Neural crest cell (in vitro differentiated cells): ENCODE measurements around the gene RAP2C. TPM values are rescaled to one million over a fixed set of nuclear protein-coding genes. Genes with fewer than 3 reads are reported as not detected.

Experiments used
- DNase-seq: peaks from one replicate; pipeline ENCODE4 v3.0.0; 2021; ENCODE audit warnings: low read depth, mixed read lengths, low spot score
- H3K27ac Mint-ChIP-seq: one replicate; pipeline ENCODE4 v1.8.0; 2021; ENCODE audit warnings: mild to moderate bottlenecking, mixed read lengths; ENCODE audit not compliant: unreplicated experiment
- H3K27me3 Mint-ChIP-seq: 2 replicates; pipeline ENCODE4 v1.8.0; 2021; ENCODE audit warnings: low read depth, mild to moderate bottlenecking, mixed read lengths
- H3K36me3 Mint-ChIP-seq: 2 replicates; pipeline ENCODE4 v1.8.0; 2021; ENCODE audit warnings: low read depth, mild to moderate bottlenecking, mixed read lengths
- H3K4me1 Mint-ChIP-seq: 2 replicates; pipeline ENCODE4 v1.8.0; 2021; ENCODE audit warnings: mixed read lengths
- H3K4me3 Mint-ChIP-seq: one replicate; pipeline ENCODE4 v1.8.0; 2021; ENCODE audit warnings: mild to moderate bottlenecking, mixed read lengths
- H3K9me3 Mint-ChIP-seq: 2 replicates; pipeline ENCODE4 v1.8.0; 2021; ENCODE audit warnings: mixed read lengths
- total RNA-seq: library from RNA; stranded (reverse); gene quantifications from 2 replicates; pipeline ENCODE4 v1.2.1, GENCODE V29; 2021
- TF ChIP-seq, protein P1 (sequence below): fragments of 200-600 bp; sonication (generic); conservative IDR thresholded peaks from 2 replicates; pipeline ENCODE4 v1.5.0; 2021; ENCODE audit warnings: antibody characterized with exemption, mild to moderate bottlenecking

RAP2C gene
- total RNA-seq, 1 donor from 2014 or later: 48.2 TPM

DNA sequence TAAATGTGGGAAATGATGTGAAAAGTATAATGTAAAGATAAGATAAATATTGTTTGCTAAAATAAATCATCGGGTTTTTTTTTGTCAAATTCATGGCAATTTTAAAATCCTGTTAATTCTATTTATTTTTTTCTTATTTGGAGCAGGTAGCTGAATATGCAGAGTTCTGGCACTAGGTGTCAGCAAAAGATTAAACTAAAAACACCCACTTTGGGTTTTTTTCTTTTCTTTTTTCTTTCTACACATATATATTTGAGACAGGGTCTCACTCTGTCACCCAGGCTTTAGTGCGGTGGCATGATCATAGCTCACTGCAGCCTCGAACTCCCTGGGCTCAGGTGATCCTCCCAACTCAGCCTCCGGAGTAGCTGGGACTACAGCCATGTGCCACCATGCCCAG is 6.9 kb upstream of the RAP2C start:
- no peak for DNase-seq
- H3K9me3 Mint-ChIP-seq: no peaks in the 10 kb centered on the region
- H3K27me3 Mint-ChIP-seq: no peaks in the 10 kb centered on the region
- no peaks in the 10 kb centered on the region for H3K36me3 Mint-ChIP-seq
- H3K4me3 Mint-ChIP-seq: no peak overlapping the region
- TF ChIP-seq, protein P1, sequence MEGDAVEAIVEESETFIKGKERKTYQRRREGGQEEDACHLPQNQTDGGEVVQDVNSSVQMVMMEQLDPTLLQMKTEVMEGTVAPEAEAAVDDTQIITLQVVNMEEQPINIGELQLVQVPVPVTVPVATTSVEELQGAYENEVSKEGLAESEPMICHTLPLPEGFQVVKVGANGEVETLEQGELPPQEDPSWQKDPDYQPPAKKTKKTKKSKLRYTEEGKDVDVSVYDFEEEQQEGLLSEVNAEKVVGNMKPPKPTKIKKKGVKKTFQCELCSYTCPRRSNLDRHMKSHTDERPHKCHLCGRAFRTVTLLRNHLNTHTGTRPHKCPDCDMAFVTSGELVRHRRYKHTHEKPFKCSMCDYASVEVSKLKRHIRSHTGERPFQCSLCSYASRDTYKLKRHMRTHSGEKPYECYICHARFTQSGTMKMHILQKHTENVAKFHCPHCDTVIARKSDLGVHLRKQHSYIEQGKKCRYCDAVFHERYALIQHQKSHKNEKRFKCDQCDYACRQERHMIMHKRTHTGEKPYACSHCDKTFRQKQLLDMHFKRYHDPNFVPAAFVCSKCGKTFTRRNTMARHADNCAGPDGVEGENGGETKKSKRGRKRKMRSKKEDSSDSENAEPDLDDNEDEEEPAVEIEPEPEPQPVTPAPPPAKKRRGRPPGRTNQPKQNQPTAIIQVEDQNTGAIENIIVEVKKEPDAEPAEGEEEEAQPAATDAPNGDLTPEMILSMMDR: peak; percentile 75
- peaks cover 5% of the 10 kb centered on the region for H3K4me1 Mint-ChIP-seq
- no peak overlapping the region for H3K27ac Mint-ChIP-seq

DNA sequence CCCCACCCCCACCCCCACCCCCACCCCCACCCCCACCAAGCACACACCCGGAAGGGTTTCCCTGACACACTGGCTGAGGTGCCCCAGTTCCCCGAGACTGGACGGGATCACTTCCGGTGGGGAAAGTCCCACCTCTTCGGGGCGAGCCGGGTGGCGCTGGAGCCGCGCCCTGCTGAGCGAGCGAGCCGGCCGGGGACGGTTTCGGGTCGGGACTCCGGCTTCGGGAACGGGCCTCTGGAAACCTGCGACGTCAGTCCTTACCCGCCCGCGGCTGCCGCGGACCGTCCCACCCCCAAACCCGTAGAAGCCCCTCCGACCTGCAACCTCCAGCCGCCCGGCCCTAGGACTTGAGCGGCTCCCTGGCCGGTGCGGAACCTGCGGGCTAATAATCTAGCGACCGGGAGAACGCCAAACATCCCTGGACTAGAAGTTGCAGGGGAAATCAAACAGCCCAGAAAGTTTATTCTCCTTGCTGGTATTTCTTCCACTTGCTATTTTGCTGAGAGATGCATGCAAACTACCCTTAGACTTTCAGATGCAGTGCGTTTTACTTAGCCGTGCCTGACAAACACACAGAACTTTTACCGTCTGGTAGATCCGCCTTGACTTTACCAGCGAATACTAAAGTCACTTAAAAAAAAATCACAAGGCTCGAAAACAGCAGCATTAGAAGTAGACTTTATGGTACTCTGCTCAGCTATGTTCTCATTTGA is 991 bp downstream of the RAP2C start:
- TF ChIP-seq, protein P1: no peak
- DNase-seq: peak; percentile 74
- Mint-ChIP-seq H3K9me3 (no peaks in the 10 kb centered on the region), H3K36me3 (peaks cover 4% of the 10 kb centered on the region), H3K4me3 (peak overlapping the region; percentile 93), H3K27me3 (peaks cover 4% of the 10 kb centered on the region), H3K4me1 (peaks cover 46% of the 10 kb centered on the region), H3K27ac (peak overlapping the region; percentile 3)

DNA sequence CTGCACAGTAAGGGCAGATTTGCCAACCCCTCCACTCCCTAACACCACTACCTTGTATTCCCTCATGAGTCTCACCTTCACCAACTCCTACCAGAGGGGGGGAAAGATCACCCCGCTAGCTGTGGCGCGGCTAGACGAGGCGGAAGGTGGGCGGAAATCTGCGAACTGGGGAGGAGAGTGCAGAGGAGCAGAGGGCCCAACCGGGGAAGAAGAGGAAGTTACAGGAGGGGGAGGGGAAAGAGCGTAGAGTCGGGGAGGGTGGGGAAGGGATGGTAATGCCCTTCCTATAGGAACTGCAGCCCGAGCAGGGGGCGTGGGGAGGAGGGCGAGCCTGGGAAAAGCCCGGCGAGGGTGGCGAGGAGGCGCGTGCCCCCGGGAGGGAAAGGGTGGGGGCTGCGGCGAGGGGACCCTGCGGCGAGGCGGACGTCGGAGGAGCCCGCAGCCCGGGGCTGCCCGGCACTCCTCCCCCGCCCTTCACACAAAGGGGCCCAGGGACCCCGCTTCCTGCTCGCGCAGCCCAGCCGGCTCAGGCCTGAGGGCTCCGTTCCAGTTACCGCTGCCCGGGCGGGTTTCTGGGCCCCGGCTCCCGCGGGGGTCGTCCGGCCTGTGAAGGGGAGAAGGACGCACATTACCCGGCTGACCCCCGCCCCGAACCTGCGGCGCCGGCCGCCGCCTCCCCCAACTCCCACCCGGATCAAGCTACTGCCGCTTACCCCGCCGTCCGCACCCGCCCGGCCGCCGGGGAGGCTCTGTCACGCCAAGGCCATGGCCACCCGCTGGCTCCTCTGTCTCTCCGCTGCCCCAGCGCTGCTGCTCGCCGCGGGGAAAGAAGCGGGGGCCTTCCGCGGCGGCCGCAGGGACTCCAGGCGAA is 1.8 kb downstream of the RAP2C start:
- TF ChIP-seq, protein P1: no peak
- peak; percentile 71 for DNase-seq
- H3K4me1 Mint-ChIP-seq: peaks cover 52% of the 10 kb centered on the region
- H3K27ac Mint-ChIP-seq: peak overlapping the region; percentile 97
- H3K27me3 Mint-ChIP-seq: peaks cover 4% of the 10 kb centered on the region
- H3K36me3 Mint-ChIP-seq: peaks cover 4% of the 10 kb centered on the region
- H3K9me3 Mint-ChIP-seq: no peaks in the 10 kb centered on the region
- H3K4me3 Mint-ChIP-seq: peak overlapping the region; percentile 98

DNA sequence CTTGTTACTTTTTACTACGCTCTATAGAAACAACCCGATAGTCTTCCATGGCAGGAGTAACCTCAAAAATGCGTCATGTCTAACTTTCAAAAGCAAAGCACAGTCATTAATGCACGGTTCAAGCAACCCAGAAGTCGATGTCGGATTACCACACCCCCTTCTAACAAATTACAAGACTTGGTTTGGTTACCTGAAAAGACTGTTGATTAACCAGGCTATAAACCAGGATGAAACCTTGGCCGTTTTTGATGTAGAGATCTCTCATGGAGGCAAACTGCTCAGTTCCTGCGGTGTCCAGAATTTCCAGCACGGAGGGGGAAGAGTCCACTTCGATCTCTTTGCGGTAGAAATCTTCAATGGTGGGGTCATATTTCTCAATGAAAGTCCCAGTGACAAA is 2.4 kb downstream of the RAP2C start:
- Mint-ChIP-seq H3K4me3 (peak overlapping the region; percentile 98), H3K4me1 (peaks cover 55% of the 10 kb centered on the region), H3K27ac (peak overlapping the region; percentile 93), H3K9me3 (no peaks in the 10 kb centered on the region), H3K36me3 (peaks cover 5% of the 10 kb centered on the region), H3K27me3 (peaks cover 4% of the 10 kb centered on the region)
- TF ChIP-seq, protein P1: no peak
- no peak for DNase-seq

DNA sequence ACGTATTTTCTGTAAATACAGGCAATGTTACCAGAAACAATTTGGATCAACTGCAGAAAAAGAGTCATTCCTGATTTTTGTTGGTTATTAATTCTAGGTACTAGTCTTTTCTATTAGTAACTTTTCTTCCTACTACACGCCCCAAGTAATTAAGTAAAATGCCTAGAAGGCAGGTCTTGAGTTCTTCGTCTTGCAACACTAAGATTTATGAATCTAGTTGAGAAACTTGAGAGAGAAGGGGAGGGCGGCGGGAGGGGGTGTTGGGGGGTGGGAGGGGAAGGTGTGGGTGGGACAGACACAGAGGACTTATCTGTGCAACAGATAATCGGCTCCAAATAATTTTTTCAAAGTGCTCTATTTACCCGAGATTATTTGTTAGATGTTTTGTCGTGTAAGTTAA is 3.0 kb downstream of the RAP2C start:
- DNase-seq: no peak
- Mint-ChIP-seq H3K27ac (peak overlapping the region; percentile 93), H3K9me3 (no peaks in the 10 kb centered on the region), H3K4me3 (peak overlapping the region; percentile 98), H3K36me3 (peaks cover 6% of the 10 kb centered on the region), H3K4me1 (peaks cover 60% of the 10 kb centered on the region), H3K27me3 (peaks cover 4% of the 10 kb centered on the region)
- TF ChIP-seq, protein P1: no peak
